GM10248 (cell line): ENCODE measurements around the gene EXOC1L.

ENCODE experiments used
- CTCF ChIA-PET: fragments of 300-600 bp; sonication (Branson Sonifier 250); formaldehyde crosslinking; extraction: SDS; loops from one replicate; lab custom pipeline; 2021; ENCODE audit warnings: antibody characterized with exemption; lab: Yijun Ruan, JAX
- POLR2A ChIA-PET: fragments of 350-650 bp; sonication (Branson Sonifier 250); formaldehyde crosslinking; extraction: SDS; loops from one replicate; lab custom pipeline; 2020; ENCODE audit warnings: antibody characterized with exemption; lab: Yijun Ruan, JAX
- DNase-seq: peaks from one replicate; pipeline ENCODE4 v3.0.0; 2012; ENCODE audit errors: extremely low spot score
- TF ChIP-seq, protein P1 (sequence below): IDR thresholded peaks from 2 replicates; pipeline ENCODE4 v1.5.1; 2012; ENCODE audit warnings: mild to moderate bottlenecking, low read depth; ENCODE audit errors: extremely low read depth, missing control alignments, control extremely low read depth

Gene EXOC1L

DNA sequence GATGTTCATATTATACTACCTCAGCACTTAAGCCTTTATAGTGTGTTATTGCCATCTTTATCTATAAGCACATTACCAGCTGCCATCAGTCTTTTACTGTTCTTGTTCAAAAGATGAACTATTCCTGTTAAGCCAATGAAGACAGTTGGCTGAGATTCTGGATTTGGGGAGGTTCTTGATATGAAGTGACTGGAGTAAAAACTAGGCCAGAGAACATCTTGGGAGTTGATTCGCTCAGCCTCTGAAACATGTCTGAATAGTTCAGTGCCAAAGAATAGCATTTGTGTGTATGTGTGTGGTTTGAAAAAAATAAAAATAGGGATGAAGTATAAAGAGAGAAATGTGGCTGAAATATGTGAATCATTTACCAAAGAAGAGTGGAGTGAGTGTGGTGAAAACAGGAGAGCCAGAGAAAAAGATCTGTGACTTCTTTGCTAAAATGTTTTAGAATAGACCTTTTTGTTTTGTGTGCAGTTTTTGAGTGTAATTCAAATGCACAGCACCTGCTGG is 49.0 kb downstream of the EXOC1L start:
- ChIA-PET CTCF (interaction anchor here (2.0 to 2.4 kb wide), 2 partner anchors 10 to 523 kb away, joined by 6 to 8 read pairs; partner anchors contain the start of gene SRD5A3), POLR2A (no interaction called here)
- TF ChIP-seq, protein P1, sequence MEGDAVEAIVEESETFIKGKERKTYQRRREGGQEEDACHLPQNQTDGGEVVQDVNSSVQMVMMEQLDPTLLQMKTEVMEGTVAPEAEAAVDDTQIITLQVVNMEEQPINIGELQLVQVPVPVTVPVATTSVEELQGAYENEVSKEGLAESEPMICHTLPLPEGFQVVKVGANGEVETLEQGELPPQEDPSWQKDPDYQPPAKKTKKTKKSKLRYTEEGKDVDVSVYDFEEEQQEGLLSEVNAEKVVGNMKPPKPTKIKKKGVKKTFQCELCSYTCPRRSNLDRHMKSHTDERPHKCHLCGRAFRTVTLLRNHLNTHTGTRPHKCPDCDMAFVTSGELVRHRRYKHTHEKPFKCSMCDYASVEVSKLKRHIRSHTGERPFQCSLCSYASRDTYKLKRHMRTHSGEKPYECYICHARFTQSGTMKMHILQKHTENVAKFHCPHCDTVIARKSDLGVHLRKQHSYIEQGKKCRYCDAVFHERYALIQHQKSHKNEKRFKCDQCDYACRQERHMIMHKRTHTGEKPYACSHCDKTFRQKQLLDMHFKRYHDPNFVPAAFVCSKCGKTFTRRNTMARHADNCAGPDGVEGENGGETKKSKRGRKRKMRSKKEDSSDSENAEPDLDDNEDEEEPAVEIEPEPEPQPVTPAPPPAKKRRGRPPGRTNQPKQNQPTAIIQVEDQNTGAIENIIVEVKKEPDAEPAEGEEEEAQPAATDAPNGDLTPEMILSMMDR: no peak
- no peak for DNase-seq

DNA sequence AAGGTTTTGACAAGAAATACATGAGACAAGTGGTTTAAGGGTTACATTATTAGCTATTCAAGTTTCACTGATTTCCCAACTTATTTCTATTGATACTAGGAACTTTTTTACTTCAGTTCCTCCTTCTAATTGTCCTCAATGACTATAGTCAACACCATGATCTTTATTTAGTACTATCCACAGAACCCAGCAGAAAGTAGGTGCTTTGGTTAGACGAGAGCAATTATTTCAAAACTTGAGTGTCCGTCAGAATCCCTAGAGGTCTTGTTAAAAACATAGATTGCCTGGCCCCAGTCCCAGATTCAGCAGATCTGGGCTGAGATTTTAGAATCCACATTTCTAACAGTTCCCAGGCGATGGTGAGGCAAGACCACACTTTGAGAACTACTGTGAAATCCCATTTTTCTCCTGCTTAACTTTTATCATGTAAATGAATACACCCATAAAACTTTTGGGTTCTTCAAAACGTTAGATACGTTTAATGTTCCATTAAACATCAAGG is 51.8 kb downstream of the EXOC1L start:
- TF ChIP-seq, protein P1: no peak

DNA sequence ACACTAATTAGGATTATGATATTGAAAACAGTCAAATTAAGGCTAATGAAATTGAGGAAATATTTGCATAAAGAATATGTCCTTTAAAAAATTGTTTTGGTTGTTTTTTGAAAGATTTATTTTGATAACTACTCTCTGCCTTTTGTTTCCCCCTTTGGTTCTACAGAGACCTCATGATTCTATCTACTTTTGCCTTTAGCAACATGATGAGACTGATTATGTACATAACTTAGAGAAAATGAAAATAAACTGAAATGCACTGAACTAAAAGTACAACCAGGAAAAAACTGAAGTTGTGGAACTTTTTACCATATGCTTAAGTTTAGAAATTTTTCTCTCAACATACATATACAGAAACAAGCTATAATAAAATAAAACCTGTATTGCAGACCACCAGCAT is 55.2 kb downstream of the EXOC1L start:
- POLR2A ChIA-PET: no interaction called here
- TF ChIP-seq, protein P1: no peak
- DNase-seq: no peak
- CTCF ChIA-PET: interaction anchor here (3.4 kb wide), 1 partner anchor 8 kb away, joined by 20 read pairs; no protein-coding TSS in a partner anchor

More for the DNA sequence above, 51.8 kb downstream of the EXOC1L start:
- no peak for DNase-seq
- CTCF ChIA-PET: no interaction called here
- POLR2A ChIA-PET: no interaction called here

DNA sequence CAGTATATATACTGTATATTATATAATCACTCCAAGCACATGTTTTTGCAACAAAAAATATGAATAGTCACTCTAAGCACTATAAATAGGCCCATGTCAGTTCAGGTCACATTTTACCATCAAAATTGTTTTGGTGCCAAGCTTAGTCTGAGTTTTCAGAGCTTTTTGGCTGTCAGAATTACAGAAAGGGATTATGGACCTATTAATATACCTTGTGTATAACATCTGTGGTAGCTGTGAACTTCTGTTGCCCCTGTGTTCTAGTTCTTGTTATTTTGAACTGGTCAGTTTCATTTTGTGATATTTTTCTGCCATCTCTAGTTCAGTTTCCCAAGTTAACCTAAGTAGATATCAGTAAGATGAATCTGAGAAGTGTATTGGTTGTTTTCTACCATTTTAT is 56.8 kb downstream of the EXOC1L start:
- POLR2A ChIA-PET: no interaction called here
- DNase-seq: no peak
- TF ChIP-seq, protein P1: no peak
- CTCF ChIA-PET: interaction anchor here (3.4 kb wide), 1 partner anchor 10 kb away, joined by 20 read pairs; no protein-coding TSS in a partner anchor

DNA sequence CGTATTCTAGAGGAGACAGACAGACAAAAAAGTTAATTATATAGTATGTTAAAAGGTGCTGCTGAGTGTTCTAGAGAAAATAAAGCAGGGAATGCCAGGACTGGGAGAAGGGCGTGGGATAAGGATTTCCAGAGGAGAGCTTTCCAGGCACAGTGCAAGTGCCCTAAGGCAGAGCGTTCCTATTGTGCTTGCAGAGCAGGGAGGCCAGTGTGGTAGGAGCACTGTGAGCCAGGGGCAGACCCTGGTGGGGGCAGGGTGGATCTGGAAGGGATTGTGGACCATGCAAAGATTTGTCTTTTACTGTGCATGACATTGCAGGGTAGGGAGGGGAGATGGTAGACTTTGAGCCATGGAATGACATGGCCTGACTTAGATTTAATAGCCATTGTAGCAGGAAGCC is 59.6 kb downstream of the EXOC1L start:
- ChIA-PET CTCF (interaction anchor here (1.2 to 1.6 kb wide), 2 partner anchors 11 to 13 kb away, joined by 3 to 6 read pairs; no protein-coding TSS in a partner anchor), POLR2A (no interaction called here)
- no peak for DNase-seq
- TF ChIP-seq, protein P1: no peak

DNA sequence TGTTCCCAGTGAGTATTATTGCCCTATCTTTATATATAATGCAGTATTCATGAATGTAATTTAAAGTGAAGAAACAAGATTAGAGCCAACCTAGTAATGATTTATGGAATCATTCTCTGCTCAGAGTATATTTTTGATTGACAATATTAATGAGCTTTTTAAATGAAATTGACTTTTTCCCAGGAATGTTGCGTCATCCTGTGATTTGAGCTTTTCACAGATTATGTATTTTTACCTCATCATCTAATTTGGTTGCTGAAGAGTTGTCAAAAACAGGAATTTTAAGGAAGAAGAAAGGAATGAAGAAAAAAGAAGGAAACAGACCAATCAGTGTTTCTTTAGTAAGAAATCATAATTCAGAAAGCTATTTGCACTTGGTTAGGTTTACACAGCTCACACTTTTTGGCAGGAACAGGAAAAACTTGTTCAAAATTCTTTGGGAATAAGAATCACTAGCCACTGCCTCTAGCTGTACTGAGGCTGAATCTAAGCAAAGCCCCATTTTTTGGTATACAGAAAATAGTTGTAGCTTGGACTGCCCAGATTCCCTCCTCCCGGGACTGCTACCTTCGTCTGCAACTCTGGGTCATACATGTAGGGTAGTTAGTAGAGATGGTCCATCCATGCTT is 61.2 kb downstream of the EXOC1L start:
- POLR2A ChIA-PET: no interaction called here
- TF ChIP-seq, protein P1: no peak
- no peak for DNase-seq
- CTCF ChIA-PET: interaction anchor here (0.7 to 1.6 kb wide), 2 partner anchors 10 to 13 kb away, joined by 3 to 6 read pairs; no protein-coding TSS in a partner anchor
